Heart right ventricle (tissue), 16 donors: Measurements from ENCODE around the gene ADGRL1. TPM values are rescaled to one million over a fixed set of nuclear protein-coding genes. Genes with fewer than 3 reads are reported as not detected.

Experiments
- ATAC-seq, 8 donors: fragments of 200-7000 bp; cut with Tn5 transposase; one replicate each; pipeline ENCODE4 v1.9.1; 2020; ENCODE audit warnings: mild to moderate bottlenecking in 8 of 8, moderate library complexity in 8 of 8, moderate number of reproducible peaks in 1 of 8
- DNase-seq, 2 donors: peaks; one replicate each; pipeline ENCODE4 v3.0.0-alpha.2; 2020
- H3K27ac ChIP-seq, 10 donors: fragments of 200-600 bp; sonication (generic) in 2 of 10; one replicate each; pipeline versions ENCODE4 v1.5.0 to v1.8.0; 2020 to 2022; ENCODE audit warnings: mild to moderate bottlenecking in 3 of 10
- H3K27me3 ChIP-seq, 7 donors: fragments of 200-600 bp; one replicate each; pipeline ENCODE4 v1.8.0; 2021 to 2022; ENCODE audit warnings: mild to moderate bottlenecking in 2 of 7
- H3K36me3 ChIP-seq, 9 donors: fragments of 200-600 bp; sonication (generic) in 1 of 9; one replicate each; pipeline versions ENCODE4 v1.5.0 to v1.8.0; 2020 to 2022; ENCODE audit warnings: mild to moderate bottlenecking in 2 of 9
- H3K4me1 ChIP-seq, 9 donors: fragments of 200-600 bp; sonication (generic) in 1 of 9; one replicate each; pipeline versions ENCODE4 v1.5.0 to v1.8.0; 2020 to 2022; ENCODE audit warnings: mild to moderate bottlenecking in 4 of 9
- H3K4me3 ChIP-seq, 10 donors: fragments of 200-600 bp; sonication (generic) in 2 of 10; one replicate each; pipeline versions ENCODE4 v1.5.0 to v1.8.0; 2020 to 2022; ENCODE audit warnings: mild to moderate bottlenecking in 7 of 10, moderate library complexity in 2 of 10
- H3K9me3 ChIP-seq, 11 donors: fragments of 200-600 bp in 10 of 11; sonication (generic) in 2 of 11; one replicate each; pipeline versions ENCODE4 v1.5.0 to v1.8.0; 2013 to 2022; ENCODE audit warnings: mild to moderate bottlenecking in 2 of 11, control low read depth in 1 of 11, moderate library complexity in 1 of 11
- WGBS, 2 donors: extraction: QIAGEN DNeasy Blood & Tissue Kit; methylation state at CpG; one replicate each; pipeline ENCODE4 v1.1.7; 2013; ENCODE audit warnings: inconsistent platforms in 1 of 2; 5-methylcytosine and 5-hydroxymethylcytosine counted together
- intact Hi-C, 10 donors: fragments of 100-400 bp; cut with DNase I; formaldehyde crosslinking; loops; one replicate each; pipeline versions ENCODE4 v1.11.1 to v1.14.2; 2022
- polyA plus RNA-seq, 2 donors: library from polyadenylated mRNA; stranded (reverse); fragments of 200-250 nt; gene quantifications; one replicate each; pipeline ENCODE4 v1.2.3, GENCODE V29; 2013
- total RNA-seq, 10 donors: library from RNA; stranded (reverse); fragmentation: NEBNext Ultra II Directional in 3 of 10; extraction: Animal tissue kit (Norgen Biotek cat#: 25700) in 3 of 10; gene quantifications; one replicate each; pipeline versions ENCODE4 v1.2.1 to v1.2.4, GENCODE V29; 2021 to 2023
- TF ChIP-seq, protein P1 (sequence below), 9 donors: fragments of 200-600 bp; sonication (generic) in 2 of 9; IDR thresholded peaks; one replicate each; pipeline versions ENCODE4 v1.5.0 to v1.8.0; 2021 to 2022; ENCODE audit warnings: antibody characterized with exemption in 9 of 9, mild to moderate bottlenecking in 5 of 9, moderate library complexity in 1 of 9
- donor health status: Arrhythmogenic right ventricular cardiomyopathy.
- donor health status: ischemic (EF 13 %, LVEDD 7.1; RV severe dilation, severe dysfunction).
- donor health status: healthy with polysubstance abuse.
- donor health status: DM: no; HTN: yes; CAD: no.
- donor health status: DM: no; HTN: no; CAD: no.
- donor health status: ischemic (EF 25% LVEDD 6.9; RV normal size, moderate dysfunction).
- donor health status: ischemic (EF 25% LVEDD 5.7; RV mildly dilated, moderate dysfunction).
- donor health status: healthy.
- donor health status: DM: yes; HTN: yes; CAD: no.
- donor health status: Ischemic cardiomyopathy.
- donor health status: ischemic (EF 35%, LVEDD 5.7; RV mildly dilated, moderate dysfunction).
- donor health status: nonischemic (EF 11% LVEDD 7.7; RV severe dilation, severe dysfunction).
- donor health status: DM: yes; HTN: yes; CAD: no.
- donor health status: PGD.
- donor health status: ischemic (EF 29% LVEDD 5.4; RV normal size, mild dysfunction).
- donor health status: nonischemic (EF 23%, LVEDD 6.1; RV moderate dilation, normal function).

Gene ADGRL1
- total and polyA plus RNA-seq, 12 donors: 5.1 to 31.9 (median 12.8) TPM

DNA sequence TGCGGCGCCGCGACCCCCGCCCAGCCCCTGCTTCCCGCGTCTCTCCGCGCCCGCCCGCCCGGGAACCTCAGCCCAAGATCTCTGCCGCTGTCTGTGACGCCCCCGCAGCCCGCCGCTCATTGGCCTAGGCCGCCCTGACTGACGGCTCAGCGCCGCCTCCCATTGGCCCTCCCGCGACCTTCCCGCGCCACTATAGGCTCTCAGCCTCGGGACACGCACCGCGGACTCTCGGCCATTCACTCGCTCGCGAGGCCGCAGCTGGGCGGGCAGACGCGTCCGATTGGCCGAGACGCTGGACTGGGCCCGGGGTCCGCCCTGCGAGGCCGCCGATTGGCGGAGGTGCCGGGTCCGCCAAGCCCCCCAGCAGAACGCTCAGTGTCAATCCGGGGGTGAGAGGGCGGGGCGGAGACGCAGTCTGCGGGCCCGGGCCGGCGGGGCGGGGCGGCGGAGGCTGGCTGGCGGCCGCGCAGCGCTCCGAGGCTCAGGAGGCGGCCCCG is 88.3 kb downstream of the ADGRL1 start, which contains the start of gene PRKACA:
TSS of gene PRKACA (minus strand) at position 95 of the 497 bp plus-strand sequence. CDS start 215 bp downstream, outside the sequence.
- H3K4me3 ChIP-seq: peak within 1 kb of the TSS; percentile 83 to 96 (median 90)
- H3K4me1 ChIP-seq: peaks cover 38 to 66% (median 62%) of the 10 kb centered on the region in 9 donors
- DNase-seq: peak; percentile 98 to 99
- H3K27ac ChIP-seq: peak within 1 kb of the TSS; percentile 86 to 100 (median 99)
- no peaks in the 10 kb centered on the region for H3K9me3 ChIP-seq
- ATAC-seq: peak; percentile 85 to 95 (median 90)
- no peaks in the 10 kb centered on the region for H3K36me3 ChIP-seq
- TF ChIP-seq, protein P1, sequence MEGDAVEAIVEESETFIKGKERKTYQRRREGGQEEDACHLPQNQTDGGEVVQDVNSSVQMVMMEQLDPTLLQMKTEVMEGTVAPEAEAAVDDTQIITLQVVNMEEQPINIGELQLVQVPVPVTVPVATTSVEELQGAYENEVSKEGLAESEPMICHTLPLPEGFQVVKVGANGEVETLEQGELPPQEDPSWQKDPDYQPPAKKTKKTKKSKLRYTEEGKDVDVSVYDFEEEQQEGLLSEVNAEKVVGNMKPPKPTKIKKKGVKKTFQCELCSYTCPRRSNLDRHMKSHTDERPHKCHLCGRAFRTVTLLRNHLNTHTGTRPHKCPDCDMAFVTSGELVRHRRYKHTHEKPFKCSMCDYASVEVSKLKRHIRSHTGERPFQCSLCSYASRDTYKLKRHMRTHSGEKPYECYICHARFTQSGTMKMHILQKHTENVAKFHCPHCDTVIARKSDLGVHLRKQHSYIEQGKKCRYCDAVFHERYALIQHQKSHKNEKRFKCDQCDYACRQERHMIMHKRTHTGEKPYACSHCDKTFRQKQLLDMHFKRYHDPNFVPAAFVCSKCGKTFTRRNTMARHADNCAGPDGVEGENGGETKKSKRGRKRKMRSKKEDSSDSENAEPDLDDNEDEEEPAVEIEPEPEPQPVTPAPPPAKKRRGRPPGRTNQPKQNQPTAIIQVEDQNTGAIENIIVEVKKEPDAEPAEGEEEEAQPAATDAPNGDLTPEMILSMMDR (IDR thresholded peaks at IDR 0.05): no peak
- intact Hi-C loops: loop anchor here in 8 of 10 donors (1.0 to 5.0 kb wide), 4 partner anchors 19 to 40 kb away; partner anchors contain the start of genes ASF1B (in 1 of the 8) and SAMD1 (in 1 of the 8)
- no peaks in the 10 kb centered on the region for H3K27me3 ChIP-seq
- 0% methylated on average over 46 to 67 of the region's 67 CpGs for WGBS, 2 donors

DNA sequence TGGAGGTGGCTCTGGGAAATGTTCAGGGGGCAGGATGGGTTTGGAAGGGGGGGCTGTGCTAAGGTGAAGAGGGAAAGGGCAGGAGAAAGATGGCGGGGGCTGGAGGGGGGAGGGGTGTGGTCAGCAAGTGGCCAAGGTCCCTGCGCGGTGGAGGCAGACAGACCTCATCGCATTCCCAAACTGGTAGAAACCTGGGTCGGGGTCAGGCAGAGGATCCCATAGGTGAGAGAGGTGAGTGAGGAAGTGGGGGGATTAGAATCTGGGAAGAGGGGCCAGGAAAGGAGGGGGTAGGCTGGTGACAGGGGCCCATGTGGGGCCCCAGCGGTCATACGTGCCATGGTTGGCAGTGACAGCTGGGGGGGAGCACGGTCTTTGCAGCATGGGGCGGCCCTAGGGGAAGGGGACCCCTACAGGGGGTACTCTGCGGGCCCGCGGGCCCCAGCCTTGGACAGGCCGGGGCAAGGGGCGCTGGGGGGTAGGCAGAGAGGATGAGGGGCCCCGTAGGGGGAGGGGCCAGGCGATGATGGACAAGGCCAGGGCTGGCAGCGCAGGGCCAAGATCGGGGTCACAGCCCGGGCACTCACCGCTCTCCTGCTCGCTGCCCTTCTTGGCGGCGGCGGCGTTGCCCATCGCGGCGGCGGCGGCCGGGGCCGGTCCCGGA is 88.9 kb downstream of the ADGRL1 start:
- Histone ChIP-seq H3K27ac (peak overlapping the region; percentile 78 to 100 (median 94)), H3K4me3 (peak overlapping the region; percentile 83 to 96 (median 90)), H3K36me3 (no peaks in the 10 kb centered on the region), H3K27me3 (no peaks in the 10 kb centered on the region), H3K4me1 (peaks cover 44 to 73% (median 68%) of the 10 kb centered on the region in 9 donors), H3K9me3 (no peaks in the 10 kb centered on the region)
- TF ChIP-seq, protein P1 (IDR thresholded peaks at IDR 0.05): no peak
- peak; percentile 30 to 49 for DNase-seq
- intact Hi-C loops: loop anchor here in 8 of 10 donors (2.0 to 5.0 kb wide), 3 partner anchors 26 to 40 kb away; partner anchors contain the start of gene SAMD1 (in 1 of the 8)
- ATAC-seq: peak in 1 of 8 donors; percentile 10
- 1% methylated on average over 18 to 33 of the region's 33 CpGs for WGBS, 2 donors

DNA sequence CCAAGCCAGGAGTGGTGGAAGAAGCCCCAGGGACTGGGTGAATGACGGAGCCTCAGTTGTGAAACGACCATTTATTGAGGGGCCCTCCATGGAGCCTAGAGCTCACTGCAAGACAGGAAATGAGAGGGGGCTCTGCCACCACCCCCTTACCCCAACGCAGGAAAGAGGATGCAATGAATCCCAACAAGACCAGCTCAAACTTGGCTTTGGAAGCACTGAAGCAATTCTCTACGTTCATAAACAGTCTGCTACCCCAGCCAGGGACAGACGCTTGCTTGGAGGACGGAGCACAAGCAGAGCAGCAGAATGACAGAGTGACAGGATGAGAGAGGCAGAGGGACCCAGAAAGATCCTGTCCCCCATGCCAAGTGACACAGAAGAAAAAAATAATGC is 89.4 kb downstream of the ADGRL1 start:
- intact Hi-C loops: loop anchor here in 8 of 10 donors (2.0 to 5.0 kb wide), 3 partner anchors 26 to 39 kb away; partner anchors contain the start of gene SAMD1 (in 1 of the 8)
- peaks cover 44 to 78% (median 74%) of the 10 kb centered on the region in 9 donors for H3K4me1 ChIP-seq

DNA sequence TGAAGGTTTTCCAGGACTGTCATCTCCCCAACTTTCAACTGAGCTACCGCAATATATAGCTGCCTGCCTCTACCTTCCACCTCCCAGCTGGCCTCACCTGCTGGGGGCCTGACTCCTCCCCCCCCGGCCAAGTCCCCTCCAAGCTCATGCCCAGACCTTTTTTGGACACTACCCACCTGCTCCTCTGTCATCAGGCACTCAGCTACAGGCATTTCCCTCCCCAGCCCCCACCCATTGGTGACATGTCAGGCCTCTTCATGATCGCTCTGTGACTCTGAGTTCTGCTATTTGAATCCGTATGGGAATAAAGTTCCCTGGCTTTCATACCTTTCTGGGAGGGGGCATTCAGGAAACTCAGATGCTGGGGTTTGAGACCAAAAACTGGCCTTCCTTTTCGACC is 90.2 kb downstream of the ADGRL1 start:
- 39 to 46% methylated on average over 5 of the region's 5 CpGs for WGBS, 2 donors
- peak overlapping the region in 9 of 10 donors; percentile 83 to 96 (median 90) for H3K4me3 ChIP-seq
- H3K4me1 ChIP-seq: peaks cover 44 to 85% (median 81%) of the 10 kb centered on the region in 9 donors
- H3K9me3 ChIP-seq: no peaks in the 10 kb centered on the region
- intact Hi-C loops: loop anchor here in 8 of 10 donors (2.0 to 5.0 kb wide), 3 partner anchors 25 to 38 kb away; partner anchors contain the start of gene SAMD1 (in 1 of the 8)
- ATAC-seq (no peak), DNase-seq (no peak)
- TF ChIP-seq, protein P1 (IDR thresholded peaks at IDR 0.05): no peak
- H3K36me3 ChIP-seq: peaks cover 0 to 4% (median 0%) of the 10 kb centered on the region in 9 donors
- no peaks in the 10 kb centered on the region for H3K27me3 ChIP-seq
- peak overlapping the region in 9 of 10 donors; percentile 93 to 100 (median 95) for H3K27ac ChIP-seq

More for the DNA sequence above, 89.4 kb downstream of the ADGRL1 start:
- TF ChIP-seq, protein P1 (IDR thresholded peaks at IDR 0.05): no peak
- H3K27ac ChIP-seq: peak overlapping the region in 9 of 10 donors; percentile 93 to 100 (median 95)
- DNase-seq (no peak), ATAC-seq (no peak)
- peak overlapping the region; percentile 83 to 96 (median 90) for H3K4me3 ChIP-seq
- H3K9me3 ChIP-seq: no peaks in the 10 kb centered on the region
- 1 to 4% methylated on average over 6 of the region's 6 CpGs for WGBS, 2 donors
- H3K27me3 ChIP-seq: no peaks in the 10 kb centered on the region
- H3K36me3 ChIP-seq: peaks cover 0 to 2% (median 0%) of the 10 kb centered on the region in 9 donors
